Loucy (cell line): Measurements from ENCODE around the gene GRP.

Experiments used
- H2AFZ ChIP-seq: fragments of 200-600 bp; sonication (generic); 2 replicates; pipeline ENCODE4 v1.6.0; 2016; ENCODE audit warnings: antibody characterized with exemption, mild to moderate bottlenecking, low read length, moderate library complexity
- H3F3A ChIP-seq: fragments of 200-600 bp; 2 replicates; pipeline ENCODE4 v1.6.0; 2016; ENCODE audit warnings: antibody characterized with exemption, low read depth, mild to moderate bottlenecking
- H3K27me3 ChIP-seq: fragments of 200-600 bp; sonication (generic); 2 replicates; pipeline ENCODE4 v1.6.1; 2014; ENCODE audit warnings: low read length, mild to moderate bottlenecking; ENCODE audit not compliant: insufficient read depth, poor library complexity, severe bottlenecking
- H3K36me3 ChIP-seq: fragments of 200-600 bp; sonication (generic); 2 replicates; pipeline ENCODE4 v1.6.1; 2016; ENCODE audit warnings: low read length; ENCODE audit not compliant: insufficient read depth
- H3K4me1 ChIP-seq: fragments of 200-600 bp; sonication (generic); 2 replicates; pipeline ENCODE4 v1.5.1; 2014; ENCODE audit warnings: low read length, mild to moderate bottlenecking; ENCODE audit not compliant: insufficient read depth, poor library complexity, severe bottlenecking
- H3K4me2 ChIP-seq: fragments of 200-600 bp; sonication (generic); 2 replicates; pipeline ENCODE4 v1.6.0; 2014; ENCODE audit warnings: antibody characterized with exemption, low read length, low read depth, mild to moderate bottlenecking; ENCODE audit not compliant: poor library complexity, severe bottlenecking
- H3K4me3 ChIP-seq: fragments of 200-600 bp; sonication (generic); 2 replicates; pipeline ENCODE4 v1.5.1; 2014; ENCODE audit warnings: low read length, mild to moderate bottlenecking, mixed read lengths; ENCODE audit not compliant: poor library complexity, severe bottlenecking
- H3K79me2 ChIP-seq: fragments of 200-600 bp; sonication (generic); 2 replicates; pipeline ENCODE4 v1.6.1; 2014; ENCODE audit warnings: low read length; ENCODE audit not compliant: insufficient read depth
- H3K9ac ChIP-seq: fragments of 200-600 bp; sonication (generic); 2 replicates; pipeline ENCODE4 v1.6.0; 2014; ENCODE audit warnings: mild to moderate bottlenecking, low read depth, low read length, moderate library complexity; ENCODE audit not compliant: poor library complexity, severe bottlenecking
- H3K9me2 ChIP-seq: fragments of 200-600 bp; sonication (generic); replicated peaks from 2 replicates; pipeline ENCODE4 v1.6.1; 2016; ENCODE audit warnings: low read depth, low read length, mixed read lengths
- H3K9me3 ChIP-seq: fragments of 200-600 bp; sonication (generic); 2 replicates; pipeline ENCODE4 v1.6.1; 2014; ENCODE audit warnings: mild to moderate bottlenecking, antibody characterized with exemption, low read length, low read depth; ENCODE audit not compliant: insufficient read depth
- H4K20me1 ChIP-seq: fragments of 200-600 bp; sonication (generic); 2 replicates; pipeline ENCODE4 v1.6.0; 2014; ENCODE audit warnings: antibody characterized with exemption, low read length, mild to moderate bottlenecking; ENCODE audit not compliant: insufficient read depth, poor library complexity, severe bottlenecking
- EZH2phosphoT487 ChIP-seq: fragments of 200-600 bp; IDR thresholded peaks from 2 replicates; pipeline ENCODE4 v1.6.1; 2018; ENCODE audit warnings: antibody characterized with exemption, mild to moderate bottlenecking, moderate library complexity, borderline replicate concordance
- TF ChIP-seq, protein P1 (sequence below): fragments of 200-600 bp; sonication (generic); conservative IDR thresholded peaks from 2 replicates; pipeline ENCODE4 v1.5.1; 2014; ENCODE audit warnings: mild to moderate bottlenecking, antibody characterized with exemption, low read length

Gene GRP

GRCh38 chr18:59273759-59274532 is 54.0 kb downstream of the GRP start:
- Histone ChIP-seq H3K79me2 (no peaks in the 10 kb centered on the region), H3K9ac (no peak overlapping the region), H3K27me3 (no peaks in the 10 kb centered on the region), H3F3A (no peaks in the 10 kb centered on the region), H3K9me2 (no peaks in the 10 kb centered on the region), H4K20me1 (no peaks in the 10 kb centered on the region), H3K36me3 (no peaks in the 10 kb centered on the region), H2AFZ (no peak overlapping the region), H3K4me3 (no peak overlapping the region), H3K9me3 (no peaks in the 10 kb centered on the region), H3K4me2 (no peak overlapping the region), H3K4me1 (no peaks in the 10 kb centered on the region)
- TF ChIP-seq, protein P1, sequence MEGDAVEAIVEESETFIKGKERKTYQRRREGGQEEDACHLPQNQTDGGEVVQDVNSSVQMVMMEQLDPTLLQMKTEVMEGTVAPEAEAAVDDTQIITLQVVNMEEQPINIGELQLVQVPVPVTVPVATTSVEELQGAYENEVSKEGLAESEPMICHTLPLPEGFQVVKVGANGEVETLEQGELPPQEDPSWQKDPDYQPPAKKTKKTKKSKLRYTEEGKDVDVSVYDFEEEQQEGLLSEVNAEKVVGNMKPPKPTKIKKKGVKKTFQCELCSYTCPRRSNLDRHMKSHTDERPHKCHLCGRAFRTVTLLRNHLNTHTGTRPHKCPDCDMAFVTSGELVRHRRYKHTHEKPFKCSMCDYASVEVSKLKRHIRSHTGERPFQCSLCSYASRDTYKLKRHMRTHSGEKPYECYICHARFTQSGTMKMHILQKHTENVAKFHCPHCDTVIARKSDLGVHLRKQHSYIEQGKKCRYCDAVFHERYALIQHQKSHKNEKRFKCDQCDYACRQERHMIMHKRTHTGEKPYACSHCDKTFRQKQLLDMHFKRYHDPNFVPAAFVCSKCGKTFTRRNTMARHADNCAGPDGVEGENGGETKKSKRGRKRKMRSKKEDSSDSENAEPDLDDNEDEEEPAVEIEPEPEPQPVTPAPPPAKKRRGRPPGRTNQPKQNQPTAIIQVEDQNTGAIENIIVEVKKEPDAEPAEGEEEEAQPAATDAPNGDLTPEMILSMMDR: no peak
- no peak for TF ChIP-seq EZH2phosphoT487

DNA sequence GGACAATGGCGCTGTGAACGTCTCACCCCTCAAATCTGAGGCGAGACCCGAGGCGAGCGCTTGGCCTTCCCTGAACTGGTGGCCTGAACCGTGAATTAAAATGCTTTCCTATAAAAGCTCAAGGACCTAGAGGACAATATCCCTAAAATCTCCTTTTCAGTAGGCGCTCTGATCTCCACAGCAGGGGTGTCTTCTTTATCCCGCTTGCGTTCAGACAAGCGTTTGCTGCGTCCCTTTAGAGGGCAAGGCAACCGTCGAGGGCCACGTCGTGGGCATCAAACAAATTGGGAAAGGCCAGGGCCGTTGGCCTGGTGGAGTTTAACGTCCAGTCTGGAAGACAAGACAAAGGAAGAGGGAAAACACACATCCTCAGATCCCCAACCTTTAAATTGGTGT is 54.6 kb downstream of the GRP start:
- Histone ChIP-seq H3K4me3 (no peak overlapping the region), H3K79me2 (no peaks in the 10 kb centered on the region), H3K4me1 (no peaks in the 10 kb centered on the region), H3K36me3 (no peaks in the 10 kb centered on the region), H3K27me3 (no peaks in the 10 kb centered on the region), H4K20me1 (no peaks in the 10 kb centered on the region), H3F3A (no peaks in the 10 kb centered on the region), H3K4me2 (no peak overlapping the region), H3K9ac (no peak overlapping the region), H2AFZ (no peak overlapping the region), H3K9me3 (no peaks in the 10 kb centered on the region), H3K9me2 (no peaks in the 10 kb centered on the region)
- TF ChIP-seq EZH2phosphoT487: no peak
- TF ChIP-seq, protein P1: no peak

- H3K27me3 ChIP-seq: no peaks in the 10 kb centered on the region
- H4K20me1 ChIP-seq: no peaks in the 10 kb centered on the region
Observed at GRCh38 chr18:59275406-59275949, 55.5 kb downstream of the GRP start.

More at GRCh38 chr18:59275406-59275949, 55.5 kb downstream of the GRP start:
- TF ChIP-seq EZH2phosphoT487: no peak
- TF ChIP-seq, protein P1: no peak
- no peaks in the 10 kb centered on the region for H3K36me3 ChIP-seq
- H3K4me2 ChIP-seq: no peak overlapping the region
- no peak overlapping the region for H3K4me3 ChIP-seq
- H3K9me3 ChIP-seq: no peaks in the 10 kb centered on the region
- H2AFZ ChIP-seq: no peak overlapping the region
- no peaks in the 10 kb centered on the region for H3K9me2 ChIP-seq
- H3K4me1 ChIP-seq: no peaks in the 10 kb centered on the region
- no peak overlapping the region for H3K9ac ChIP-seq
- no peaks in the 10 kb centered on the region for H3F3A ChIP-seq
- H3K79me2 ChIP-seq: no peaks in the 10 kb centered on the region
